Gastroesophageal sphincter (tissue), 4 donors: Measurements from ENCODE around the gene SLC38A3. TPM values are rescaled to one million over a fixed set of nuclear protein-coding genes. Genes with fewer than 3 reads are reported as not detected.

Experiments
- ATAC-seq: fragments of 150-250 bp; one replicate; pipeline ENCODE4 v1.9.1; 2016; ENCODE audit warnings: mild to moderate bottlenecking, moderate library complexity
- H3K27ac ChIP-seq, 4 donors: fragments of 200-600 bp; sonication (generic) in 3 of 4; 1 replicate in 3 of 4; 2 replicates in 1 of 4; pipeline ENCODE4 v1.5.1; 2016 to 2019
- H3K27me3 ChIP-seq: fragments of 200-600 bp; sonication (generic); one replicate; pipeline ENCODE4 v1.5.1; 2019
- H3K36me3 ChIP-seq, 2 donors: fragments of 200-600 bp; sonication (generic); one replicate each; pipeline ENCODE4 v1.5.1; 2019; ENCODE audit warnings: control low read depth in 1 of 2
- H3K4me1 ChIP-seq, 3 donors: fragments of 200-600 bp; sonication (generic); 1 replicate in 2 of 3; 2 replicates in 1 of 3; pipeline ENCODE4 v1.5.1; 2016 to 2019; ENCODE audit warnings: control low read depth in 2 of 3
- H3K4me3 ChIP-seq, 2 donors: fragments of 200-600 bp; sonication (generic); one replicate each; pipeline ENCODE4 v1.5.1; 2019; ENCODE audit warnings: mild to moderate bottlenecking in 1 of 2, moderate library complexity in 1 of 2
- H3K9me3 ChIP-seq, 3 donors: fragments of 200-600 bp; sonication (generic); one replicate each; pipeline ENCODE4 v1.5.1; 2017 to 2019; ENCODE audit warnings: control low read depth in 2 of 3
- CTCF ChIP-seq, 4 experiments: fragments of 200-600 bp in 2 of 4; fragments of 450-650 bp in 2 of 4; sonication (generic) in 1 of 4; IDR thresholded peaks; one replicate each; pipeline ENCODE4 v1.5.1; 2017 to 2019; ENCODE audit warnings: antibody characterized with exemption in 4 of 4, mild to moderate bottlenecking in 2 of 4, moderate library complexity in 2 of 4
- EP300 ChIP-seq: sonication (generic); formaldehyde crosslinking; IDR thresholded peaks from one replicate; pipeline ENCODE4 v1.6.1; 2017; ENCODE audit warnings: antibody characterized with exemption, mild to moderate bottlenecking
- POLR2A ChIP-seq, 2 donors: fragments of 450-650 bp; IDR thresholded peaks; one replicate each; pipeline ENCODE4 v1.6.1; 2017; ENCODE audit warnings: antibody characterized with exemption in 2 of 2, mild to moderate bottlenecking in 2 of 2, moderate library complexity in 1 of 2
- POLR2AphosphoS5 ChIP-seq: sonication (generic); formaldehyde crosslinking; IDR thresholded peaks from one replicate; pipeline ENCODE4 v1.6.1; 2017; ENCODE audit warnings: antibody characterized with exemption
- WGBS, 2 donors: methylation state at CpG; one replicate each; pipeline ENCODE4 v1.1.5; 2018; ENCODE audit warnings: low coverage in 1 of 2; 5-methylcytosine and 5-hydroxymethylcytosine counted together
- total RNA-seq, 4 donors: library from RNA; depleted of rRNA; stranded (reverse); fragments of >200 nt; gene quantifications; one replicate each; pipeline ENCODE4 v1.1.0, GENCODE V29; 2016

SLC38A3 gene
- total RNA-seq, 4 donors from 2014 or later = 0.35 TPM; not detected in 2

- Histone ChIP-seq H3K27me3 (no peaks in the 10 kb centered on the region), H3K4me1 (peaks cover 9 to 92% (median 60%) of the 10 kb centered on the region in 3 donors), H3K4me3 (peak overlapping the region in 1 of 2 donors; percentile 20), H3K36me3 (no peaks in the 10 kb centered on the region), H3K9me3 (no peaks in the 10 kb centered on the region), H3K27ac (peak overlapping the region; percentile 62 to 94 (median 85))
- 3 to 20% methylated on average over 2 to 7 of the region's 15 CpGs for WGBS, 2 donors
- TF ChIP-seq POLR2A (IDR thresholded peaks at IDR 0.05) = no peak
- TF ChIP-seq POLR2AphosphoS5 = peak; percentile 16
- ATAC-seq = peak; percentile 38
Measured at GRCh38 chr3:50165910-50166538, 39.0 kb upstream of the SLC38A3 start.

- Histone ChIP-seq H3K36me3 (no peaks in the 10 kb centered on the region), H3K4me3 (no peak overlapping the region), H3K27ac (peak overlapping the region in 3 of 4 donors; percentile 83 to 94 (median 87)), H3K27me3 (no peaks in the 10 kb centered on the region), H3K4me1 (peaks cover 9 to 88% (median 55%) of the 10 kb centered on the region in 3 donors), H3K9me3 (no peaks in the 10 kb centered on the region)
- ATAC-seq = no peak
- 33% methylated on average over 2 of the region's 6 CpGs; no CpG with 5 or more reads in 1 of the 2 donors for WGBS, 2 donors
- TF ChIP-seq POLR2AphosphoS5 (no peak), CTCF (IDR thresholded peaks at IDR 0.05) (no peak), POLR2A (IDR thresholded peaks at IDR 0.05) (no peak), EP300 (no peak)
Measured at GRCh38 chr3:50166620-50167019, 38.5 kb upstream of the SLC38A3 start.

- H3K36me3 ChIP-seq = no peaks in the 10 kb centered on the region
- peak overlapping the region in 3 of 4 donors; percentile 83 to 94 (median 87) for H3K27ac ChIP-seq
- H3K4me1 ChIP-seq = peaks cover 9 to 81% (median 50%) of the 10 kb centered on the region in 3 donors
- TF ChIP-seq POLR2A (IDR thresholded peaks at IDR 0.05) (no peak), EP300 (no peak), POLR2AphosphoS5 (no peak), CTCF (IDR thresholded peaks at IDR 0.05) (no peak)
- 55% methylated on average over 9 of the region's 16 CpGs; no CpG with 5 or more reads in 1 of the 2 donors for WGBS, 2 donors
- ATAC-seq = no peak
- no peaks in the 10 kb centered on the region for H3K9me3 ChIP-seq
- H3K27me3 ChIP-seq = no peaks in the 10 kb centered on the region
- no peak overlapping the region for H3K4me3 ChIP-seq
Measured at GRCh38 chr3:50167069-50167840, 37.8 kb upstream of the SLC38A3 start.

- peak overlapping the region in 2 of 4 donors; percentile 83 to 87 for H3K27ac ChIP-seq
- H3K4me3 ChIP-seq = no peak overlapping the region
- H3K4me1 ChIP-seq = peaks cover 9 to 81% (median 44%) of the 10 kb centered on the region in 3 donors
- H3K36me3 ChIP-seq = no peaks in the 10 kb centered on the region
- no peak for TF ChIP-seq CTCF (IDR thresholded peaks at IDR 0.05)
- no peak for TF ChIP-seq POLR2A (IDR thresholded peaks at IDR 0.05)
- no peak for TF ChIP-seq EP300
- no peak for TF ChIP-seq POLR2AphosphoS5
- ATAC-seq = no peak
- 80 to 86% methylated on average over 1 to 6 of the region's 7 CpGs for WGBS, 2 donors
- no peaks in the 10 kb centered on the region for H3K9me3 ChIP-seq
- H3K27me3 ChIP-seq = no peaks in the 10 kb centered on the region
Measured at GRCh38 chr3:50167841-50168209, 37.2 kb upstream of the SLC38A3 start.

GRCh38 chr3:50168388-50168787 lies 36.7 kb upstream of the SLC38A3 start:
- Histone ChIP-seq H3K4me3 (no peak overlapping the region), H3K27ac (peak overlapping the region in 3 of 4 donors; percentile 38 to 87 (median 83)), H3K36me3 (peaks cover 0 to 1% of the 10 kb centered on the region in 2 donors), H3K4me1 (peaks cover 9 to 77% (median 41%) of the 10 kb centered on the region in 3 donors), H3K9me3 (no peaks in the 10 kb centered on the region), H3K27me3 (no peaks in the 10 kb centered on the region)
- WGBS, 2 donors = no CpG with 5 or more reads among the region's 9 CpGs
- peak; percentile 5 for ATAC-seq
- TF ChIP-seq POLR2AphosphoS5 (no peak), EP300 (no peak), POLR2A (IDR thresholded peaks at IDR 0.05) (no peak), CTCF (IDR thresholded peaks at IDR 0.05) (no peak)
